ENCODE measurements around the gene KCNQ2.
A peak's percentile ranks its signal among the peaks of the same experiment; 100 is the strongest.

The KCNQ2 gene

DNA sequence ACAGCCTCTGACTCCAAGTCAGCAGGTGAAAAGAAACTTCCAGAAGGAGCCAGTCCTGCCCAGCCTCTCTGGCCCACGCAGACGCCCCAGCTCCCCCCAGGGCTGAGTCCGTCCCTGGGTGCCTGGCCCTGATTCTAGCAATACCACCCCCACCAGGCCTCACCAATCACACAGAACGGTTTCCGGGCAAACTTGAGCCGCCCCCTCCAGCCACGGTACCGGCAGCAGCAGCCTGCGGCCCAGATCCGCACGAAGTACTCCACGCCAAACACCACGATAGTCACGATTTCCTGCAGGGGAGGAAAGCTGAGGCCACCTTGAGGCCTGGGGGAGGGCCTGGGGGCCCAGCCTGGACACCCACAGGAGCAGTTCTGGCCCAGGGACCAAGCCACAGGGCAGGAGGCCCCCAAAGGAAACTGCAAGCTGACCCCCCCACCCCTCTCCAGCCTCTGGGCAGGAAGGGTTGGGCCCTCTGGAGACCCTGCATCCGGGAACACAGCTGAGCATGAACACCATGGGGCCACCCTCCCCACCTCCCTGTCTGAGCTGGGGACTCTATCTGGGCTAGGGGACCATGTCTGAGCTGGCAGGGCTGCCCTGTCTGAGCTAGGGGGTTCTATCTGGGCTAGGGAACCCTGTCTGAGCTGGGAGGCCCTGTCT, 27.2 kb downstream of the KCNQ2 start:
- H2AK5ac ChIP-seq (ENCODE audit: low read depth, low read length) = peak overlapping the region; percentile 46
- no CpG with 5 or more reads among the region's 15 CpGs for WGBS, 2 donors (ENCODE audit: extremely low coverage in 2 of 2, insufficient read length in 2 of 2, insufficient replicate concordance in 1 of 2)
- peak overlapping the region; percentile 44 for H3K9ac ChIP-seq (ENCODE audit: low read depth, low read length, poor library complexity)
- H3K23ac ChIP-seq (ENCODE audit: low read depth, low read length, poor library complexity) = no peak overlapping the region
- H4K91ac ChIP-seq (ENCODE audit: low read depth, low read length, poor library complexity) = no peak overlapping the region
- no peak overlapping the region for H3K4ac ChIP-seq (ENCODE audit: low read length)
- H2BK5ac ChIP-seq (ENCODE audit: low read length) = peak overlapping the region; percentile 66
- peak overlapping the region; percentile 38 for H3K18ac ChIP-seq (ENCODE audit: low read length)
- H3K14ac ChIP-seq (ENCODE audit: low read length) = peak overlapping the region; percentile 38
- H2BK120ac ChIP-seq (ENCODE audit: low read depth, low read length) = no peak overlapping the region
- H3K79me1 ChIP-seq (ENCODE audit: low read depth, low read length) = peaks cover 25% of the 10 kb centered on the region
- peaks cover 4 to 15% of the 10 kb centered on the region in 2 donors for H3K4me1 ChIP-seq (ENCODE audit: control insufficient read depth in 2 of 2, insufficient read depth in 1 of 2, low read depth in 1 of 2, low read length in 2 of 2)
- H3K36me3 ChIP-seq (replicated peaks in 1 of 2; ENCODE audit: control insufficient read depth in 2 of 2, insufficient read depth in 2 of 2, low read length in 2 of 2) = peaks cover 0 to 10% of the 10 kb centered on the region in 2 donors
- H3K4me3 ChIP-seq (ENCODE audit: low read length in 2 of 2) = no peak overlapping the region
- H2AFZ ChIP-seq (ENCODE audit: low read length) = no peak overlapping the region
- no peak overlapping the region for H3K4me2 ChIP-seq (ENCODE audit: insufficient read depth, low read length, poor library complexity, severe bottlenecking)
- no peak overlapping the region for H3K27ac ChIP-seq (replicated peaks; ENCODE audit: low read length)
- H3K27me3 ChIP-seq (ENCODE audit: control insufficient read depth in 3 of 3, insufficient read depth in 3 of 3, low read depth in 1 of 3, low read length in 3 of 3) = no peaks in the 10 kb centered on the region
- H2BK12ac ChIP-seq (ENCODE audit: low read length) = no peak overlapping the region
- DNase-seq (ENCODE audit: low spot score) = no peak
- H4K8ac ChIP-seq (ENCODE audit: low read depth, low read length) = no peak overlapping the region
- H3K9me3 ChIP-seq (replicated peaks in 1 of 2; ENCODE audit: control insufficient read depth in 2 of 2, insufficient read depth in 1 of 2, low read depth in 1 of 2, low read length in 2 of 2) = peaks cover 2 to 3% of the 10 kb centered on the region in 2 donors
- H2BK15ac ChIP-seq (ENCODE audit: low read length) = no peak overlapping the region

DNA sequence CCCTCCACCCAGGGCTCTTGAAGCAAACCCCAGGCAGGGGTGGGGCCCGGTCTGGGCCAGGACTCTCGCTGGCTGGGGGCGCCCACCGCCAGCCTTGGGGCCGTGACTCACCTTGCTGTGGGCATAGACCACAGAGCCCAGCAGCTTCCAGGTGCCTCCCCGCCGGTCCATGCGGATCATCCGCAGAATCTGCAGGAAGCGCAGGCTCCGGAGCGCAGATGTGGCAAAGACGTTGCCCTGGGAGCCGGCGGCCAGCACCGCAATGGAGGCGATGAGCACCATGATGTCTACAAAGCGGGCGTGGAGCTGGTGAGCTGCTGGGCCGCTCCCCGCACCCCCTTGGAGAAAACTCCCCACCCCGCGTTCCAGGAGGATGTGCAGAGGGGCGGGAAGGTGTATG, 27.9 kb downstream of the KCNQ2 start:
- Histone ChIP-seq H2BK120ac (ENCODE audit: low read depth, low read length) (no peak overlapping the region), H4K91ac (ENCODE audit: low read depth, low read length, poor library complexity) (no peak overlapping the region), H3K36me3 (replicated peaks in 1 of 2; ENCODE audit: control insufficient read depth in 2 of 2, insufficient read depth in 2 of 2, low read length in 2 of 2) (peaks cover 0 to 13% of the 10 kb centered on the region in 2 donors), H3K23ac (ENCODE audit: low read depth, low read length, poor library complexity) (no peak overlapping the region), H3K9ac (ENCODE audit: low read depth, low read length, poor library complexity) (no peak overlapping the region), H3K4ac (ENCODE audit: low read length) (no peak overlapping the region), H3K27ac (replicated peaks; ENCODE audit: low read length) (no peak overlapping the region), H2AFZ (ENCODE audit: low read length) (no peak overlapping the region), H3K79me1 (ENCODE audit: low read depth, low read length) (peaks cover 25% of the 10 kb centered on the region), H2BK15ac (ENCODE audit: low read length) (no peak overlapping the region), H3K4me2 (ENCODE audit: insufficient read depth, low read length, poor library complexity, severe bottlenecking) (no peak overlapping the region), H3K14ac (ENCODE audit: low read length) (no peak overlapping the region), H2BK12ac (ENCODE audit: low read length) (no peak overlapping the region), H3K27me3 (ENCODE audit: control insufficient read depth in 3 of 3, insufficient read depth in 3 of 3, low read depth in 1 of 3, low read length in 3 of 3) (no peaks in the 10 kb centered on the region), H2AK5ac (ENCODE audit: low read depth, low read length) (no peak overlapping the region), H3K4me1 (ENCODE audit: control insufficient read depth in 2 of 2, insufficient read depth in 1 of 2, low read depth in 1 of 2, low read length in 2 of 2) (peaks cover 3 to 12% of the 10 kb centered on the region in 2 donors), H2BK5ac (ENCODE audit: low read length) (peak overlapping the region; percentile 66), H3K9me3 (replicated peaks in 1 of 2; ENCODE audit: control insufficient read depth in 2 of 2, insufficient read depth in 1 of 2, low read depth in 1 of 2, low read length in 2 of 2) (peaks cover 2 to 3% of the 10 kb centered on the region in 2 donors), H4K8ac (ENCODE audit: low read depth, low read length) (no peak overlapping the region), H3K4me3 (ENCODE audit: low read length in 2 of 2) (no peak overlapping the region), H3K18ac (ENCODE audit: low read length) (no peak overlapping the region)
- DNase-seq (ENCODE audit: low spot score) = no peak
- WGBS, 2 donors (ENCODE audit: extremely low coverage in 2 of 2, insufficient read length in 2 of 2, insufficient replicate concordance in 1 of 2) = no CpG with 5 or more reads among the region's 24 CpGs

- Histone ChIP-seq H2BK12ac (ENCODE audit: low read length) (no peak overlapping the region), H2AK5ac (ENCODE audit: low read depth, low read length) (peak overlapping the region; percentile 46), H3K4me2 (ENCODE audit: insufficient read depth, low read length, poor library complexity, severe bottlenecking) (no peak overlapping the region), H2AFZ (ENCODE audit: low read length) (no peak overlapping the region), H4K8ac (ENCODE audit: low read depth, low read length) (peak overlapping the region; percentile 82), H4K91ac (ENCODE audit: low read depth, low read length, poor library complexity) (no peak overlapping the region), H3K27ac (replicated peaks; ENCODE audit: low read length) (no peak overlapping the region), H2BK5ac (ENCODE audit: low read length) (peak overlapping the region; percentile 66), H3K23ac (ENCODE audit: low read depth, low read length, poor library complexity) (no peak overlapping the region), H3K27me3 (ENCODE audit: control insufficient read depth in 3 of 3, insufficient read depth in 3 of 3, low read depth in 1 of 3, low read length in 3 of 3) (no peaks in the 10 kb centered on the region), H2BK120ac (ENCODE audit: low read depth, low read length) (no peak overlapping the region), H3K9me3 (replicated peaks in 1 of 2; ENCODE audit: control insufficient read depth in 2 of 2, insufficient read depth in 1 of 2, low read depth in 1 of 2, low read length in 2 of 2) (peaks cover 2 to 3% of the 10 kb centered on the region in 2 donors), H3K4me1 (ENCODE audit: control insufficient read depth in 2 of 2, insufficient read depth in 1 of 2, low read depth in 1 of 2, low read length in 2 of 2) (peaks cover 3 to 12% of the 10 kb centered on the region in 2 donors), H3K14ac (ENCODE audit: low read length) (peak overlapping the region; percentile 71), H3K79me1 (ENCODE audit: low read depth, low read length) (peaks cover 27% of the 10 kb centered on the region), H3K4ac (ENCODE audit: low read length) (no peak overlapping the region), H3K4me3 (ENCODE audit: low read length in 2 of 2) (no peak overlapping the region), H2BK15ac (ENCODE audit: low read length) (no peak overlapping the region), H3K18ac (ENCODE audit: low read length) (no peak overlapping the region), H3K9ac (ENCODE audit: low read depth, low read length, poor library complexity) (peak overlapping the region; percentile 21), H3K36me3 (replicated peaks in 1 of 2; ENCODE audit: control insufficient read depth in 2 of 2, insufficient read depth in 2 of 2, low read length in 2 of 2) (peaks cover 0 to 19% of the 10 kb centered on the region in 2 donors)
- DNase-seq (ENCODE audit: low spot score) = no peak
- WGBS, 2 donors (ENCODE audit: extremely low coverage in 2 of 2, insufficient read length in 2 of 2, insufficient replicate concordance in 1 of 2) = no CpG with 5 or more reads among the region's 25 CpGs
These were observed 28.7 kb downstream of the KCNQ2 start for GRCh38 chr20:63443606-63444395.

DNA sequence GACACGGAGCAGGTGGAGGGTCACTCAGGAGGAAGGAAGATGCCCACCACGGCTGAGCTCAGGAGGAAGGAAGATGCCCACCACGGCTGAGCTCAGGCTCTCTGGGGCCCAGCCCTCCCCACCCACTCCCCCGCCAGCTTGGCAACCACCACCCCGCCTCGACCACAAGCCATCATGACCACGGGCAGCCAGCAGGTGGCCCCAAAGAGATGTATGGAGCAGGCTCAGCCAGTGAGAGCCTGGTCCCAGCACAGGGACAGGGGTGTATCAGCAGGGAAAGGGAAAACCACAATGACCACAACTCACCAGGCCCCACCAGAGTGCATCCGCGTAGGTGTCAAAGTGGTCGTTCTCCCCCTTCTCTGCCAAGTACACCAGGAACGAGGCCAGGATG, 30.4 kb downstream of the KCNQ2 start:
- Histone ChIP-seq H3K4me3 (ENCODE audit: low read length in 2 of 2) (peak overlapping the region in 1 of 2 donors; percentile 59), H4K8ac (ENCODE audit: low read depth, low read length) (no peak overlapping the region), H3K9me3 (replicated peaks in 1 of 2; ENCODE audit: control insufficient read depth in 2 of 2, insufficient read depth in 1 of 2, low read depth in 1 of 2, low read length in 2 of 2) (peaks cover 2 to 3% of the 10 kb centered on the region in 2 donors), H3K14ac (ENCODE audit: low read length) (no peak overlapping the region), H3K4ac (ENCODE audit: low read length) (no peak overlapping the region), H3K27ac (replicated peaks; ENCODE audit: low read length) (no peak overlapping the region), H3K27me3 (ENCODE audit: control insufficient read depth in 3 of 3, insufficient read depth in 3 of 3, low read depth in 1 of 3, low read length in 3 of 3) (no peaks in the 10 kb centered on the region), H3K18ac (ENCODE audit: low read length) (no peak overlapping the region), H3K23ac (ENCODE audit: low read depth, low read length, poor library complexity) (no peak overlapping the region), H2AFZ (ENCODE audit: low read length) (no peak overlapping the region), H3K36me3 (replicated peaks in 1 of 2; ENCODE audit: control insufficient read depth in 2 of 2, insufficient read depth in 2 of 2, low read length in 2 of 2) (peaks cover 3 to 31% of the 10 kb centered on the region in 2 donors), H2BK120ac (ENCODE audit: low read depth, low read length) (no peak overlapping the region), H2AK5ac (ENCODE audit: low read depth, low read length) (peak overlapping the region; percentile 74), H2BK12ac (ENCODE audit: low read length) (no peak overlapping the region), H2BK15ac (ENCODE audit: low read length) (no peak overlapping the region), H3K9ac (ENCODE audit: low read depth, low read length, poor library complexity) (no peak overlapping the region), H3K79me1 (ENCODE audit: low read depth, low read length) (peaks cover 23% of the 10 kb centered on the region), H2BK5ac (ENCODE audit: low read length) (no peak overlapping the region), H3K4me2 (ENCODE audit: insufficient read depth, low read length, poor library complexity, severe bottlenecking) (no peak overlapping the region), H4K91ac (ENCODE audit: low read depth, low read length, poor library complexity) (no peak overlapping the region), H3K4me1 (ENCODE audit: control insufficient read depth in 2 of 2, insufficient read depth in 1 of 2, low read depth in 1 of 2, low read length in 2 of 2) (peaks cover 0 to 5% of the 10 kb centered on the region in 2 donors)
- no CpG with 5 or more reads among the region's 11 CpGs for WGBS, 2 donors (ENCODE audit: extremely low coverage in 2 of 2, insufficient read length in 2 of 2, insufficient replicate concordance in 1 of 2)
- DNase-seq (ENCODE audit: low spot score) = no peak

Measured in neuronal stem cell (in vitro differentiated cells).